ENCODE results near the gene CENPV.

- TF ChIP-seq CTCF (IDR thresholded peaks at IDR 0.05; ENCODE audit: low read depth, low read length), result no peak
- no peak for TF ChIP-seq EZH2phosphoT487 (IDR thresholded peaks at IDR 0.05; ENCODE audit: low read depth)
Measured at GRCh38 chr17:16371742-16372141, 18.5 kb upstream of the CENPV start.
